Measurements from ENCODE around the gene PLOD3.
A peak's percentile ranks its signal among the peaks of the same experiment; 100 is the strongest.

The PLOD3 gene

DNA sequence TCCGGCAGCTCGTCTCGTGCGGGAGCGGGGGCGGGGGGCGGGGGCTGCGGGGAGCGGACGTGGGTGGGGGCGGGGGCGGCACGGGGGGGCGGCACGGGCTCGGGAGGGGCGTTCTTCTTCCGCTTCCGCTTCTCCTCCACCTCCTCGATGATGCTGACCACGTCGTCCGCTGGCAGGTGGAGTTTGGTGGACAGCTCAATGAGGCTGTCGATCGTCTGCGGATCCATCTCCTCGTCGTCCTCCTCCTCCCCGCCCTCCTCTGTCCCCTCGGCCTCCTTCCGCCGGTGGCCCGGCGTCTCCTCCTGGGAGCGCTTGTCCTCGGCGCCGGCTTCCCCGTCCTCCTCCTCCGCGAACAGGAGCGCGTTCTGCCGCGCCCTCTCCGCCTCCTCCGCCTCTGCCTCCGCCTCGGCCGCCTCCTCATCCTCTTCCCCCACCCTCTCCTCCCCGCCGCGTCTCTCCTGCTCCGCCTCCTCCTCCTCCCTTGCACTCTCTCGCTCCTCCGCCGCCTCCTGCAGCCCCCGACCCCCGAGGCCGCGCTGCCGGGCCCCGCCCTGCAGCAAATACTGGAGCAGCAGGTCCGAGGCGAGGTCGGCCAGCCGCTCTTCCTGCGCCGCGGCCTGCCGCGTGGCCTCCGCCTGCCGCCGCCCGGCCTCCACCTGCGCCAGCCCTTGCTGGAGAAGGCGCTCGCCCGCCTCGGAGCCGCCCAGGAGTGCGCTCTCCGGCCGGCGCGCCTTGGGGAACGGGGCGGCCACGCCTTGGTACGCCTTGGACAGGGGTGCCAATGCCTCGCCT is 53.9 kb downstream of the PLOD3 start:
- DNase-seq: peak; percentile 71 to 74

DNA sequence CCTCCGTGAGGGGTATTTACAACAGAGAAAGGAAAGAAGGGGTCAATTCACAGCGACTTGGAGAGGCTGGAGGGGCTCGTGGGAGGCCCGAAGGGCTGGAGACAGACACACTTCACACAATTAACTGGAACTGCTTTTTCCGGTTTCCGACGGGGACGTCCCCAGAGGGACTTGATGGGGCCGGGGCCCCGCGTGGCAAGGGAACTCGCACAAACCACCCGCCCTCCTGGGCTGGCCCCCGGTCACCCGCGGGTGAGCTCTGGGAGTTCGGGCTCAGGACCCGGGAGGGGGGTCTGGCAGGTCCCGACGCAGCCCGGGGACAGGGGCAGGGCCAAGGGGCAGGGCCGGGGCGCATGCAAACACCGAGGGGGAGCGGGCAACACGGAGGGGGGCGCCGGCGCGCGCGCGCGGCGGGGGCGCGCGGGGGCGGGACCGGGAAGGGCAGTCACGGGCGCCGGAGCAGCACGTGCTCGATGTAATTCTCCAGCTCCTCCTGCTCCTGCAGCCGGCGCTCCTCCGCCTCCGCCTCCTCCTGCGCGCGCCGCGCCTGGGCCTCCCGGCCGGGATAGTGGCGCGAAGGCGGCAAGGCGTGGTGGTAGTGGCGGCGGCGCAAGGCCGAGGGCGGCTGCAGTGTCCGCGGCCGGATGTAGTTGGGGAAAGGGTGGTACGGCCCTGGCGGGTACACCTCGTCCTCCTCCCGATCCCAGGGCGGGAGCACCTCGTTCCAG is 54.7 kb downstream of the PLOD3 start:
- peak; percentile 71 to 74 for DNase-seq

DNA sequence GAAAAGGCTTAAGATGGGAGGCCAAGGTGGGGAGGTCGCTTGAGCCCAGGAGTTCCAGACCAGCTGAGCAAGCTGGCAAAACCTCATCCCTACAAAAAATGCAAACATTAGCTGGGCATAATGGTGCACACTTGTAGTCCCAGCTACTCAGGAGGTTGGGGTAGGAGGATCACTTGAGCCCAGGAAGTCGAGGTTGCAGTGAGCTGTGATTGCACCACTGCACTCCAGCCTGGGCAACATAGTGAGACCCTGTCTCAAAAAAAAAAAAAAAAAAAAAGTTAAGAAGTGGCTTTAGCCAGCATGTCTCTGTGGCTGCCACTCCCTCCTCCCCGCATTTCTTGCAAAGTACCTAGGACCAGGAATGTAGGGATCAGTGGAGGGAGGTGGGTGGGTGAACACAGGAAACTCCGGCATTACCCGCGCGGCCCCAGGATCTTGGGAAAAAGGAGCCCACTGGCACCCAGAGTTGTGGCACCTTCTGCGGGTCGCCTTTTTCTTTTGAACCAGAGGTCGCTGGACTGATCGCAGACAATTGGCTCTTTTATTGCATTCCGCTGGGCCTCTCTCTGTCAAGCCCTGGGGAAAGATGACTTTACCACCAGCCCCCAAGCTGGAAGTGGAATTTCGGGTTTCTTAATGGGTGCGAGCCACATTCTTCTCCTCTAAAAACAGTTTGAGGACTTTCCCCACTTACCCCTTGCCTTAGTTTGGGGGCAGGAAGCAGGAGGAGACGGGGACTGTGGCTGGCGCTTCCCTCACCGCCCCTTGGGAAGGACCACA is 55.5 kb downstream of the PLOD3 start:
- no peak for DNase-seq

DNA sequence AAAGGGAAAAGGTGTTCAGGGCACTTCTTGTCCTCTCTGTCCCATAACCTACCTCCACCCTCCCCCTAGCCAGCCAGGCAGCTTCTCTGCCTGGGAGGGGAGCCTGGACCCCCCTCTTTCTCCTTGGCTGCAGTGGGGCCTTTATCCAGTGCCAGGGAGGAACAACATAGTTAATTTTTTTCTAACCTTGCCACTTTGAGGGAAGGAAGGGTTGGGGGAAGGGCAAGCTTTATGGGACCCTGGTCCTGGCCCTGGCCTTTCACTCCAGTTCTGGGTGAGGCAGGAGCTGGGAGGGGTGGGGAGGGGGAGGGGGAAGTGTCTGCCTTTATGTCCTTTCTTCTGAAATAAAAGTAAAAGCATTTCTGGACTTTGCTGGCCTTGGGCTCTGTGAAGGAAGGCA is 56.5 kb downstream of the PLOD3 start:
- no peak for DNase-seq

DNA sequence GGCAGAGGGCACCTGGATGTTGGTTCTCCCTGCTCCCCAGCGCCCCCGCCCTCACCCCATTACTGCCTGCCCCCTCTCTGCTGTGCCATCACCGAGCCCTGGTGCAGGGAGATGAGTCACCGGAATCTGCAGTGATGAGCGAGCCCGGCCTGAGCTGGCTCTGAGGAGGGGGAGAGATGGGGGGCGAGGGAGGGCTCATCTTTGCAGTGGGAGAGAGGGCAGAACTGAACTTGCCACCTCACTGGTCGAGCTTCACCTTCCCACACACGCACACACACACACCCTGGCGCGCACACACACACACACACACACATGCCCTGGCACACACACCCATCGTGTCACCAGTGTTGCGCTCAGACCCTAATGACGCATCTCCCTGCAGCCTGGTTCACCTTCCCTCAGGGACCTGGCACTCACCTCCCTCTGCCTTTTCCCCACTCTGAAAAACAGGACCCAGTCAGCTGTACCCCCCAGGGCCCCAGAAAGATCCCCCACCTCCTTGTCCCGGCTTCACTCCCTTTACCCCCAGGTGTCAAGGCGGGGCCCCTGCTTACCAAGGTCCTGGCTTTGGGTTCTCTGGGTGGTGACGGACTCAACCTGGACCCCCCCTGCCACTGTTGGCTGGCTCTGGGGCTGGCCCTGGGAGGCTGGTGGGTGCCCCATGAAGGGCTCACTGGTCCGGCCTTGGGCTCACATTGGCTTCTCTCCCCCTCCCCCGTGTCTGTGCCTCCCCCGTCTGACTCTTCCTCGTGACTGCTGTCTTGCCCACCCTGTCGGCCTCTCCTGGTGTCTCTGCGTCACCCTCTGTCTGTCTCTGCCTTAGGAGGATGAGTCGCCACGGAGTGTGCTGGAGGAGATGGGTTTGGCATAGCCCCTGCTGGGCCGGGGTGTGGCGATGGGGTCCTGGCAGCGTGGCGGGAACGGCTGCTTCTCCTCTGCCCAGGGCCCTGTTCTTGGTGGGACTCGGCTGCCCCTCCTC is 57.4 kb downstream of the PLOD3 start:
- no peak for DNase-seq

DNA sequence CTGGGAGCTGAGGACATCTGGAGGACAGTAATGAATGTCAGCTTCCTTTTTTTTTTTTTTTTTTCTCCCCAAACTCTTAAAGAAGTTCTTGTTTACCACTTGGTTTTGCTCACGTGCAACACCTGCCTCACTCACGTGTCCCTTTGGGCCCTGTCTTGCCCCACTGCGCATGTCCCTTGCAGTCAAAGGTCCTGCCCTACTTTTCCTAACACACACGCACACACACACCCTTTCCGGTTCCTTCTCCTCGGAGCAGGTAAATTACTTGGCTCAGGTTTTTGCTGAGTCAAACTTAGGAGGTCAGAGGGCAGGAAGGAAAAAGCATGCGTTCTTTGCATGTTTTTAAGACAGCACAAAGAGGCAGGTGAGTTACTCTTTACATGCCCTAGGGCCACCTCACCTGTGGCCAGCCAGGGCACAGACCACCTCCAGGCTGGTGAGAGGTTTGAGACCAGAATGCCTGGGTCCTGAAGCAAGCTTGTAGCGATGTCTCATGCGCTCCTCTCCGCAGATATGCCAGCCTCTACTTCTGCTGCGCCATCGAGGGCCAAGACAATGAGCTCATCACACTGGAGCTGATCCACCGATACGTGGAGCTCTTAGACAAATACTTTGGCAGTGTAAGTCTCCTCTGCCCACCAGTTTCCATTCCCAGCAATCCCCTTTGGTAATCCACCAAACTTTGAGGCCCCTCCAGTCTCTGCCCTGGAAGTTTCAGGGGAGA is 60.4 kb downstream of the PLOD3 start:
- DNase-seq: no peak

DNA sequence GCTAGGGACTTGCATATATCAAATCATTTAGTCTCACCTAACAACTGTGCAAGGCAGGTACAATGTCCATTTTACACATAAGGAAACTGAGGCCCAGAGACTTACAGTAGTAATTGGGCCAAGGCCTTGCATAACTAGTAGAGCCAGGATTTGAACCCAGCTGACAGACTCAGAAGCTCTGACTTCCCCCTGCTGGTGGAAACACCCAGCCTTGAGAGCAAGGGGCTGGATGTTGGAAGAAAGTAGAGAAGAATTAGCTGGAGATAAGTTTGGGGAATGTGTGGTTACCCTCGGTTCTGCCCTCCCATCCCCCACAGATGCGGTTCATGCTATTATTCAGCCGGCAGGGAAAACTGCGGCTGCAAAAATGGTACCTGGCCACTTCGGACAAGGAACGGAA is 61.1 kb downstream of the PLOD3 start:
- no peak for DNase-seq

All from NCI-H1930 (cell line).